ENCODE measurements around the gene SELENOF. TPM values are rescaled to one million over a fixed set of nuclear protein-coding genes. Genes with fewer than 3 reads are reported as not detected.
"Not testable (repeated sequence)": the region's sequence is repeated elsewhere in the genome, so short reads cannot be mapped to it uniquely, and the experiment has no call there.

Gene SELENOF
- total RNA-seq, 1 donor from 2014 or later, result 194 TPM

DNA sequence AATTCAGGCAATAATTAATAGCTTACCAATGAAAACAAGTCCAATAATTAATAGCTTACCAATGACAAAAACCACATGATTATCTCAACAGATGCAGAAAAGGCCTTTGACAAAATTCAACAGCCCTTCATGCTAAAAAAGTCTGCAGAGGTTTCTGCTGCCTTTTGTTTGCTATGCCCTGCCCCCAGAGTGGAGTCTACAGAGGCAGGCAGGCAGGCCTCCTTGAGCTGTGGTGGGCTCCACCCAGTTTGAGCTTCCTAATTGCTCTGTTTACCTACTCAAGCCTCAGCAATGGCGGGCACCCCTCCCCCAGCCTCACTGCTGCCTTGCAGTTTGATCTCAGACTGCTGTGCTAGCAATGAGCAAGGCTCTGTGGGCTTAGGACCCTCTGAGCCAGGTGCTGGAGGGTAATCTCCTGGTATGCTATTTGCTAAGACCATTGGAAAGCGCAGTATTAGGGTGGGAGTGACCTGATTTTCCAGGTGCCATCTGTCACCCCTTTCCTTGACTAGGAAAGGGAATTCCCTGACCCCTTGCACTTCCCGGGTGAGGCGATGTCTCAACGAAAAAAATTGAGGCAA is 96.6 kb downstream of the SELENOF start:
- DNase-seq (ENCODE audit: low spot score), result not testable (repeated sequence)

DNA sequence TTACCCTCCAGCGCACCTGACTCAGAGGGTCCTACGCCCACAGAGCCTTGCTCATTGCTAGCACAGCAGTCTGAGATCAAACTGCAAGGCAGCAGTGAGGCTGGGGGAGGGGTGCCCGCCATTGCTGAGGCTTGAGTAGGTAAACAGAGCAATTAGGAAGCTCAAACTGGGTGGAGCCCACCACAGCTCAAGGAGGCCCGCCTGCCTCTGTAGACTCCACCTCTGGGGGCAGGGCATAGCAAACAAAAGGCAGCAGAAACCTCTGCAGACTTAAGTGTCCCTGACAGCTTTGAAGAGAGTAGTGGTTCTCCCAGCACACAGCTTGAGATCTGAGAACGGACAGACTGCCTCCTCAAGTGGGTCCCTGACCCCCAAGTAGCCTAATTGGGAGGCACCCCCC is 99.8 kb downstream of the SELENOF start:
- not testable (repeated sequence) for DNase-seq (ENCODE audit: low spot score)

Other genes with a start within 250 kb of the SELENOF start
- gene SH3GLB1, start 209.6 kb downstream of the SELENOF start, total RNA-seq, result 228 TPM
- gene HS2ST1, start 509 bp upstream of the SELENOF start, total RNA-seq, result 19.2 TPM